Stimulated activated CD8-positive, alpha-beta memory T cell treated with anti-CD3 and anti-CD28 coated beads, Interleukin-4, amount 100 ng/mL, for 24 hours (primary cell): ENCODE measurements around the gene FIBCD1.
"Not testable (repeated sequence)": the region's sequence is repeated elsewhere in the genome, so short reads cannot be mapped to it uniquely, and the experiment has no call there.

Source experiments
- DNase-seq: peaks from one replicate; pipeline ENCODE4 v3.0.0-alpha.2; 2020; ENCODE audit warnings: low read depth

Gene FIBCD1

DNA sequence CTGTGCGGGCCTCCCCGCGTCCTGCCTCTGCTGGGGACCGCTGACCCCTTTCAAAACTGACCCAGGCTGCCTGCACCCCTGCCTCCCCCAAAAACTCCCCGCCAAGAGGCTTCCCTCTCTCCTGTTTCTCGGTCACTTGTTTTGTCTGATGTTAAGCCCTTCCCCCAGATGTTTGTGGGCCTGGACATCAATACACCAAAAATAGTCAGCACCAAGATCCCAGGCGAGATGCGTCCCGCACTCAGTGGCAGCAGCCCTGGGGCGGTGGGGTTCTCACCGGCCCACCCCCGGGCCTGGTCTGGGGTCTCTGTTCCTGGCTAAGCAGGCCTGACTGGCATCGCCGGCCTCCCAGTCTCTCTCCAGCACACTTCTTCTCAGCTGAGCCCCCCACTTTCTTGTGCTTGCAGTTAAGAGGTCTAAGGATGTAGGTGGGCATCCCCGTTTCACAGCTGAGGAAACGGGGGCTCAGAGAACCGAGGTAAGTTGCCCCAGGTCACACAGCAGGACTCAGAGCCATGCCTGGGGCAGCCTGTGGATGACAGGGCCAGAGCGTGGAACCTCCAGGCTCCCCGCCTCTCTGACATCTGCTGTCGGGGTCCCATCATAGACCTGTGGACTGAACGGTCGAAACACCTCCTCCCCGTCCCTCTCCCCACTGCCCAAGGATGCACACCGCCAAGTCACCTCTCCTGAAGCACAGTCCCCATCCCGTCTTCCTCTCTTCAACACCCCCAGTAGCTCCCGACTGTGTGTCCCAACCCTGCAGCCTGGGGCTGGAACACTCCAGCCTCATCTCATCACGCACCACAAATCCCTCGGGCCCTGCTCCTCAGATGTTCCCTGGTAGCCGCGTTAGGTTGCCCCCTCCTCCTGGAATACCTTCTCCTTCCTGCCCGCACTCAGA is 16.8 kb downstream of the FIBCD1 start:
- no peak for DNase-seq

- no peak for DNase-seq
Observed at GRCh38 chr9:130921300-130921988, 17.6 kb downstream of the FIBCD1 start.

DNA sequence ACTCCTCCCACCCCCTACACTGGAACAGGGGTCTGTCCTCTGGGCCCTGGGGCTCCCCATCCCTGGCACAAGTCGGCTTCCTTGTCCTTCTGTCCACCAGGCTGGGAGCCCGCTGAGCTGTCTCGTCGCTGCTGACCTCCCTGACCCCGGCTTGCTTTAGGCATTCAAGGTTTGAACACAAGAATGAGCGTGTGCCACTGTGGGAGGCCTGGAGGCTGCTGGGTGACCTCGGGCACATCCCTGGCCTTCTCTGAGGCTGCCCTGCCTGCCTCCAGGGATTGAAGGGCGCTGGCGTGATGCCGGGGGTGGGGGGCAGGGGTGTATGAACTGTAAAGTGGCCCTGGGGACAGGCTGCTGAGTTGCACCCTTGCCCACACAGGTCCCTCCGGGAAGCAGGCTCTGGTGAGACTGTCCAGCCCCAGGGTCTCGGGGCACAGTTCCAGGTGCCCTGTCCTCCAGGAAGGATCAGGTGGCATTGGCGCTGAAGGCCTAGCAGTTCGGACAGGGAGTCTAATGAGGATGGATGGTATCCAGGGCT is 18.2 kb downstream of the FIBCD1 start:
- no peak for DNase-seq

GRCh38 chr9:130920233-130920632 is 18.8 kb downstream of the FIBCD1 start:
- DNase-seq = no peak

DNA sequence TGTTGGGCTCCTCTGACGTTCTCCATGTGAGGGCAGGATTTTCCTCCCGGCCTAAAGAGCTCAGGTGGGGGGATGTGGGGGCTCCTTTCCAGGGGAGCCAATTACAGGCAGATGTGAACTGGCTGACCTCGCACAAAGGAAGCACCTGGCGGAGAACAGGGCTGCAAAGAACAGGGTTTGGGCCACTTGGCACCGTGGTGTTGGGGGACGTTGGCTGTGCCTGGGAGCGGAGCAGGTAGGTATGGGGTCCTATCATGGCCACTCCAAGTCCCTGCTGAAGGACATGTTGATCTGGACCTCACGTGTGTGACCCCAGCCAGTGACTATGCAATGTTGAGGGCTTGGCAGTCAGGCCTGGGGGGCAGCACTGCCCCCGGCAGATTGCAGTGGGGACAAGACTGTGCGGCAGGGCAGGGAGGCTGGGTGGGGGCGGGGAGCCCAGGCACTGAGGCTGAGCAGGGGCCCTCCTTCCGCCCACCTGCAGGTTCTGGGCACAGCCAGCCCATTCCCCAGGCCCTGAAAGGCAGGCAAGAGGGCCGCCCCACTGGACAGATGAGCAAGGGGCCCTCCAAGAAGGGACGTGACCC is 19.4 kb downstream of the FIBCD1 start:
- no peak for DNase-seq

DNA sequence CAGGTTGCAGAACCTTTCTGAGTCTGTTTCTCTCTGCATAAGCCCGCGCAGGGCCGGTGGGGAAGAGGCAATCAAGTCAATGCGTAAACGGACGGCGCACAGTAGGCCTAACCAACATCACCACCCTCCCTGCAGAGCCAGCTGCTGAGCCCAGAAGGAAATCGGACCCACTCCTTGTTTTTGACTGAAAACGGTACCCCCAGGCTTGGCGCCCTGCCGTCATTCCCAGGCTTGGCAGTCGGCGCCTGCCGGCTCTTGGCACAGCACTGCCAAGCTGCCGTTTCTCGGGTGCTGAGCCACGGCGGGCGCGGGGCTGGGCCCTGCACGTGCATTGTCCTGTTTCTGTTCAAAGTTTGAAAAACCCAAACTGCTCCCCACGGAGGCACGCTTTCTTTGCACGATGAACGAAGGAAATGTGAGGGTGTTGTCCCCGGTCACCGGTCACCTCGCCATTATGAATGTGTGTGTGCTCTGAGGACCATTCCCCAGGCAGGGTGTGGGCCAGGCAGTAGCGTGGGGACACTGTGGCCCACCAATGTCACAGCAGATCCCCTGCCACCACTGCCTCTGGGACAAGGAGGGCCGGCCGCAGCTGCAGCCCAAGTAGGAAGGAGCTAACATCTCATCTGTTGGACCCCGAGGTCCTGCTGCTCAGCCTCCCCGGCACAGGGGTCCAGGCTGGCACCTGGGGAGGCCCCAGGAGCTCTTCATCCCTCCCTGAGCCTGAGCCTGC is 20.1 kb downstream of the FIBCD1 start:
- no peak for DNase-seq

GRCh38 chr9:130918101-130918825 is 20.8 kb downstream of the FIBCD1 start:
- DNase-seq = no peak

DNA sequence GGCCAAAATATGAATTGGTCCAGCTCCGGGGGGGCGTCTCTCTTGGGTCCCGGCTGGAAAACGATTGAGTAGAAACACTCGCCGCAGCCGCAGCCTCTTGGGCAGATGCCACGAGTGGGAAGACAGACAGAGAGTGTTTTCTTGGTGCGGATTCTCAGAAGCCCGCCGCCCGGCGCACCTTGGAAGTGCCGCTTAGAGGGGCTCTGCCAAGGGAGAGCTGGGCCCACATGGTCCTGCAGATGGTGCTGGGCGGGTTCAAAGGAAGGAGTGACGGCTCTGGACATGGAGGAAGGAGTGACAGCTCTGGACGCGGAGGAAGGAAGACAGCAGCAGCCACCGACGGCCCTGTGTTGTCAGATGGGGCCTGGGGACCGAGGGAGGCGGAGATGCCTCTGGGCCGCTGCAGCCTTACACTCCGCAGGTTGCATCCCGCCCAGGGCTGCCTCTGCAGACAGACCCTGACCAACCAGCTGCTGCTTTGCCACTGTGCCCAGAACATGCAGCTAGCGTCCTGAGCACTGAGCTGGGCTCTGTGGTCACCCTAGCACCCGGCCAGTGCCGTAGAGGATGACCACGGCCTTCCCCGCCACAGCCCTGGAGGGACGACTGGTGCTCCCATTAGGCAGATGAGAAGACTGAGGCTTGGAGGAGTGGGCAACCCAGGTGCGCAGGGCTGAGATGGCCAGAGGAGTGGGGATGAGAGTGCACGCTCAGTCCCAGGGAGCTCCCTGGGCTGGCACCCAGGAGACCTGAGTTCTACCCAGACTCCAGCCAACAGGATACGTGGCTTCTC is 21.7 kb downstream of the FIBCD1 start:
- DNase-seq = no peak

DNA sequence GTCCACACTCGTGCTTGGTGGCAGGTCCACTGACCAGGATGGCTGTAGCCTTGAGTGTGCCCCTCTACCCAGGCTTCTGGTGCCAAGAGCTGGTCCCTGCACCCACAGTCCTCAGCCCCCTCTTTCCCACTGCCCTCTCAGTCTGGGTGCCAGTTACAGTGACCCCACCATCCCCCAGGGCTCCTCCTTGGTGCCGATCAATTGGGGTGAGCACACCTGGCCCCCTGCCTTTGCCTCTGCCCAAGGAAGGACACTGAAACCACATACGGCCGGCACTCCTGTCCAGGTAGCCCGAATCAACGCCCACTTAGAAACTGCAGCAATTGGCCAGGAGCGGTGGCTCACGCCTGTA is 24.0 kb downstream of the FIBCD1 start:
- no peak for DNase-seq

DNA sequence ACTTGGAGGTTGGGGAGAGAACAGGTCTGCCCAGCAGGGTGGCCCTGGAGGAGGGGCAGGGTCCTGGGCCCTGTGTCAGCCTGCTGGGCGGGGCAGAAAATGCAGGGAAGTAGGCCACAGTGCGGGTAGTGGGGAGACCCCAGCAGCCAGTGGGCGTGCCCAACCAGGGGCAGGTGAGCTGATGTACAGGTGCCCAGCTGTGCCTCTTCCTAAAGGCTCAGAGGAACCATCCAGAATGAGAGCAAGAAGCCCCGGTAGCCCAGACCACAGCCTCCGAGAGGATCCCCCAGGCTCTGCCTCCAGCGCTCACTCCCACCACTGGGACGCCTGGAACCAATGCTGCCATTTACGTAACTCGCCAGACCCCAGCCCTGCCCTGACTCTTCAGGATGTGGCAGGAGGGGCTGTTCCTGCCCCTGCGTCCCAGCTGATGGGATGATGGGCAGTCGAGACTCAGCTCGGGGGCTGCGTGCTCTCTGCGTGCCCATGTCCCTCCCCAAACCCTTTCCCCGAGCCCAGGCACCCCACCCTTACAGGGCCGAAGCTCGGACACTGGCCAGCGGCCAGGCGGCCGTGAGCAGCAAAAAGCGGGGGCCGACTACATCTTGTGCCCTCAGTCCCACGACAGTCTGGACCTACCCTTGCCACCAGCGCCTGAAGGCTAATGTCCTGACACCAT is 24.5 kb downstream of the FIBCD1 start:
- no peak for DNase-seq

- DNase-seq = no peak
Observed at GRCh38 chr9:130913599-130914416, 25.2 kb downstream of the FIBCD1 start.

GRCh38 chr9:130912932-130913598 is 26.0 kb downstream of the FIBCD1 start:
- DNase-seq = no peak

DNA sequence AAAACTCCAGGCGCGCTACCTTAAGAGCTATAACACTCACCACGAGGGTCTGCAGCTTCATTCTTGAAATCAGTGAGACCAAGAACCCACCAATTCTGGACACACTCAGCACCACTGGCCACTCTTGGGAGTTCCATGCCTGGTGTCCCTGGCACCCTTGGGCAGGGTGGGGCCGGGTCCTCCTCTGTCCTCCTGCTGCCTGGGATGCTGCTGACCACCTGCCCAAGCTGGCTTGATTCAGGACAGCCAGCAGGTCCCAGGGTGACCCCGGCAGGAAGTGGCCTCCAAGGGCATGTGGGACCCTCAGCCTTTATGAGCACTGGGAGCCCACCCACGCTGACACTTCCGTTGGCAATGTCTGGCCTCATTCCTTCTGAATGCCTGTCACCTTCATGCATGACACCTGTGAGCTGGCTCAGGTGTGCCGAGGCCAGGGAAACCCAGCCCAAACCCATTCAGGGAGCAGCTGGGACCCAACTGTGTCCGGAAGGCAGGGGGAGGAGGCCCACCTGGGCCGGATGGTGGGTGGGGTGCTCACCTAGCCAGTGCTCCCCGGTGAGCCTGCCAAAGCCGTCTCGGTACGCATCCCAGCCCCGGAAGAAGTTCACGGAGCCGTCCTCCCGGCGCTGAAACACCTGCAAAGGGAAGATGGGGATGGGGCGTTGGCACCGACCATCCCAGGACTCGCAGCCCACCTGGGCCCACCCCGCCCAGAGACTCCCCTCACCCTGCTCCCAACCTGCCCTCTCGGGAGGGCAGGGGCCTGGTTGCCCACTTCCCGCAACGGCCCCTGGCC is 27.6 kb downstream of the FIBCD1 start:
- no peak for DNase-seq

- not testable (repeated sequence) for DNase-seq
Observed at GRCh38 chr9:130910670-130911069, 28.4 kb downstream of the FIBCD1 start.

DNA sequence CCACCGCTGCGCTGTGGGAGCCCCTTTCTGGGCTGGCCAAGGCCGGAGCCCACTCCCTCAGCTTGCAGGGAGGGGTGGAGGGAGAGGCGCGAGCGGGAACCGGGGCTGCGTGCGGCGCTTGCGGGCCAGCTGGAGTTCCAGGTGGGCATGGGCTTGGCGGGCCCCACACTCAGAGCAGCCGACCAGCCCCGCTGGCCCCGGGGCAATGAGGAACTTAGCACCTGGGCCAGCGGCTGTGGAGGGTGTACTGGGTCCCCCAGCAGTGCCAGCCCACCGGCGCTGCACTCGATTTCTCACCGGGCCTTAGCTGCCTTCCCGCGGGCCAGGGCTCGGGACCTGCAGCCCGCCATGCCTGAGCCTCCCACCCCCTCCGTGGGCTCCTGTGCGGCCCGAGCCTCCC is 29.0 kb downstream of the FIBCD1 start:
- not testable (repeated sequence) for DNase-seq

DNA sequence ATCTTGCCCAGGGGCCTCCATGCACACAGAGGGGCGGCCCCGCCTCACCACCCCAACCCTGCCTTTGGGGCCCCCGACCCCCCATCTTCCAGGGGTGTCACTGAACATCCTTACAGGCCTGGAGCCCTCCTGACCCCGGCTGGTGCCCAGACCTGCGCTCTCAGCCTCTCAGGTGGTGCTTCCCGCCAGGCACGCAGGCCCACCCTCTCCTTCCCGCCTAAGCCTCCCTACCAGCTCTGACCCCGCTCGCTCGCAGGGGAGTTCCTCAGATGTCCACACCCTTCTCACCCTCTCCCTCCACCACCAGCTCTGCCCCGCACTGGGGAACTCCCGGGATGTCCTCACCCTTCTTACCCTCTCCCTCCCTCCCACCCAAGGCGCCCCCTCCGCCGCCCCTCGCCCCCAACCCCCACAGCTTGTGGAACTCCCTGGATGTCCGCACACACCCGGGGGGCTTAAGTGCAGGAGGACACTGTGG is 30.1 kb downstream of the FIBCD1 start:
- no peak for DNase-seq

- no peak for DNase-seq
Observed at GRCh38 chr9:130908146-130908877, 30.7 kb downstream of the FIBCD1 start.
